ENCODE measurements around the gene ZBTB20.

ZBTB20 gene

DNA sequence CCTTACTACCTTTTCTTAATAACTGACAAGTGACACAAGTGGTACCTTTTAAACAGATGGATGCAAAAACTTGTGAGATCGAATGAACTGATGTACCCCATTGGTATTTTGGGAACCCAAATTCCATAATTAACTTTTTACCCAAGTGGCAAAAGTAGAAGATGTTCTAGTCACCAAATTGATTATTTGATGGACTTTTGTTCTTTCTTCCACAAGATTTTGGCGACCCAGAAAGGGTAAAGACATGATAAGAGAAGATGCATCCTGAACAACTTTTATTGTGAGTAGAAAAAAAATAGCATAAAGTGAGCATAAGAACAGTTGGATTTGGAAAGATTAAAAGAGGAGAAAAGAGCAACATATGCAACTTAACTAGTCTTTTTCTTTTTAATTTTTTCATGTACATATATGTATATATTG is 693.7 kb downstream of the ZBTB20 start:
- DNase-seq = no peak

DNA sequence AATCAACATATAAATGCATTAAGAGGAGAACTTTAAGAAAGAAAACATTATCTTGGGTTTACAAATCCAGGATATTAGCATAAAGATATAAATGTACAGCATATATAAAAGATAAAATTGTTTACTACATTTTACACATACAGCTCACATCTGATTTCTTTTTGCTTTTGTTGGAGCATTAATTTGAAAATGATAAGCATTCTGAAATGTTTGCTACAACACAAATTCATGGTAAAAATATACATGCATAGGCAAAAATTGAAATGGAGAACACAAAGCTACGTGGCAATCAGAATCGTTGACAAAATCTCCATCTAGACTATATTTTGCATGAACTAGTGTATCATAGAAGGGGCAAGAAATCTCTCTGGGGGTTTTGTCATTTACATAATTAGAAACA is 694.2 kb downstream of the ZBTB20 start:
- DNase-seq = no peak

DNA sequence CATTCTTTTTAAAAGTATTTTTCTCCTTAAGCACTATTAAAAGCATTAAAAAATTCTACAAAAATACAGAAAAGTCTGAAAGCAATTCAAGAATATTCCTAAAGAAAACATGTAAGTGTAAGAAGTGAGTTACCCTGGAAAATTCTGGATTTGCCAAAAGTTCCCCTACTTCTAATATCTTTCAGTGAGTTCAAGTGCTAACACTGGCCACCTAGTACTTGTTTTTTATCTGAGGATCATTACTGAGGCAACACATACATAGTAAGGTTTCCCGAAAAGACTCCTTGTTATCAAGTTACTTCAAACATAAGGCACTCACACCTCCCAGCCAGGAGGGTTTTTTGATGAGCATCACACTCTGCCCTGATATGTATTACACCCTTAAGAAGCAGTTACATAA is 694.8 kb downstream of the ZBTB20 start:
- DNase-seq = no peak

DNA sequence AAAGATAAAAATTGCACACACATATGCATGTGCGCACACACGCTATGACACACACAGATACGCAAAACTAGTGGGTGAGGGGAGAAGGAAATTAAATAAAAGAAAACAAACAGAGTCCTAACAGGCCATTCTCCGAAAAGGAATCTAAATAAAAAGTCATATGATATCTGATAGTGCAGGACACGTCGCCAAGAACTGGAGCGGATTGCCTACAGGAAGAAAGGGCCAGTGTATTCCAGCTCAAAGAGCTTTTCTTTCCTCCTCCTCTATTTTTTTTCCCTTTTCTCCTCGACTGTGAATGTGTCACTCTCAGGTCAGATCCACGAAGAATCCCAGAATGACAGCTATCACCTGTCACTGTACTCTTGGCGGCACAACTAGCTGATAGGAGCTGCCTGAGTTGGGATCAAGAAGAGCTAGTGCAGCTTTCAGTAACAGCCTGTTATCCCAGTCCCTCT is 695.5 kb downstream of the ZBTB20 start:
- no peak for DNase-seq

DNA sequence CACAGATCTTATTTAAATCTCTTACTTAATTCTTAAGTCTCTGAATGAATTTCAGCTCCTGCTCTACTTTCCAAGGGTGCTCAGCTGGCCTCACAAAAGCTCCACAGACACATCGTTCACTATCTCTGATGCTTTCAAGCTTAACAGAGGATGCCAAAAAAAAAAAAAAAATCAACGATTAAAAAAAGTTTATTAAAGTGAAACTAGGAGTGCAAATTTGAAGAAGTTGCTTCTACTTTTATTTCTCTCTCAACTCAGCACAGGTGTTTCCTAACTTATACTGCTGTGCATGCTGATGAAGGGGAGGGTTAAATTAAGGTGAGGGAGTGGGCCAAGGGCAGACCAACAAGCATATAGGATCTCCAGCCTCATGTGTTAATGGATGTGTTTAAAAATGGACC is 696.0 kb downstream of the ZBTB20 start:
- DNase-seq = no peak

DNA sequence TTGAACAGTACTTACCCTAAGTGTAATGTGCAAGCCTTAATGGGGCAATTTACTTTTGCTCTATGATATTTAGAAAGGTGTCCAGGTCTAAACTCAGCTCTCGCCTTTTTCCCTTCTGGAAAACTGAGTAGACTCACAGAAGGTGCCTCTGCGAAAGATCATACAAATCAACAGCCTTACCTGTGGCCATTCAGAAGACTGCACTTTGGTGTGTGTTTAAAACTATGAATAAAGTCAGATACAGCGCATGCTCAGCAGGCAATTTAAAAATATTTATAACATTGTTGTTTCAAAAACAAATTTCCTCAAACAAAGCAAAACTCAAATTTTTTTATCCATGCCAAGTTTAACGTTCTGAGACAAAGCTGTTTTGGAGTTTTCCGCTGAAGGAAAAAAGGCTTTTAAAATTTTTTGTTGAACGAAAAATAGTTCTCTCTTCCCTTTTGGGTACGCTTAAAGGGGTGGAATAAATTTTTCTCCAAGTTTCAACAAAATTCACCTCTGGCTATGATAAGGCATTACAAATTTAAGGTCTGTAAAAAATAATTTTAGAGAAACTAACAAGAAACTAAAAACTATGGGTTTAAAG is 697.0 kb downstream of the ZBTB20 start:
- no peak for DNase-seq

DNA sequence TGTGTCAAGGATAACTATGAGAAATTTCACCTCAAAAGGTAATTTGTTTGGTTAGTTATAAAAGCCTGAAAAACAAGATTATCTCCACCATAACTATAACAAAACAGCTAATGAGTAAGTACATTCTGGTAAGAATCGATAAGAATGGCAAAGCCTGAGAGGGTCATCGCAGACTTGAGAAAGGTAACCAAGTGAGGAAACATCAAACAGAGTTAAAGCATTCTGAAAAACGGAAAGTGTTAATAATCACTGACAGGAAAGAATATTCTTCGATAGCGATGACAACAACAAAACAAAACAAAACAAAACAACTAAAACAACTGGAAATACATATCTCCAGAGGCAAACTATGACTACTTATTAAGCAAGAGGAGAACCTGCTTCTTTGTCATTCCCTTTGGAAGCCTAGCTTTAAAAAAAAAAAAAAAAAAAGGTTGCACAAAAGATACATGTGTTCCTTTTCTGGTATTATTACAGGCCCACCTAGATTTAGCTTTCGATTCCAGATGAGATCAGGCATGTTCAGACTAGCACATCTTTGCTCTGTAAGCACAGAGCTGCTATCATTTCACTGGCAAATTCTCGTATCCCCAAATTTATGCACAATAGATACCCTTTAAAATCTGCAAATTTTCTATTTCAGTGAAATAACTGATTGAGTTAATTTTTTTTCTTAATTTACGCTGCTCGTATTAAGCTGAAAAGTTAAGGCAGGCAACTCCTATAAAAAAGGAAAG is 697.6 kb downstream of the ZBTB20 start:
- DNase-seq = no peak

DNA sequence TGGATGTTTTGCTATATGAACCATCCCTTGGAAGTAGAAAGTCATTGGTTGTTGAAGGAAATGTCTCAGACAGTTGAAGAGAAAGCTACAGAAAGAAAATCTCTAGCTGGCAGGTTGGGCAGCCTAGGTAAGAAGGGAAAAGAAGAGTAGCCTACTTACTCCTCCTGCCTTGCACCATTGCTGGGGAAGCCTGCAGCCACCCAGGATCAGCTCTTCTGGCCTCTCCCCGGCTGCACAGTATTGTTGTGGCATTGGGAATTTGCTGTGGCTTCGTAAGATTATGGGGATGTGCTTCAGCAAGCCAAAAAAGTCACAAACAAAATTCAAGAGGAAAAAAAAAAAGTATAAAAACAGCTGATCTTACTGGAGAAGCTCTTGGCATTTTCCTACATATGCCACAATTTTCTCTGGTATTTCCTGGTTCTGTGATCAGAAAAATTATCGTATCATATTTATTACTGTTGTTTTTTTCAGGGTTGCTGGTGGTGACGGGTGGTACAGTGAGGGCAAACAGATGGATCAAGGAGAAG is 699.1 kb downstream of the ZBTB20 start:
- DNase-seq = no peak

DNA sequence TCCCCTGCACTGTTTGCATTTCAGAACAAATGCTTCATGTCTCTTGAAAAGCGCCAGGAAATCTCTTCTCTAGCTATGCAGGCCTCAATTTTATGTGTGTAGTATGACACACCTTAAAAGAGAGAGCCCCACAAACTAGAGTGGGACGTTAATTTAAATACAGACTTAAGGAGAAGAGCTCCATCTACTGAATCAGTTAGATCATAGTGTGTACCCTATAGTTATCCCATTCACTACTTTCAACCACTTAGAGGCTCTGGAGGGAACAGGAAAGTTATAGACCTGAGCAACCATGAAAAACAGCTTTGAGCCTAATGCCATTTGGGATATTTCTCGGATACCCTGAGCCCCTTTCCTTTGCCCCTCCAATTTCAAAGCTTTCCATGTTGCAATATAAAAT is 699.5 kb downstream of the ZBTB20 start:
- no peak for DNase-seq

DNA sequence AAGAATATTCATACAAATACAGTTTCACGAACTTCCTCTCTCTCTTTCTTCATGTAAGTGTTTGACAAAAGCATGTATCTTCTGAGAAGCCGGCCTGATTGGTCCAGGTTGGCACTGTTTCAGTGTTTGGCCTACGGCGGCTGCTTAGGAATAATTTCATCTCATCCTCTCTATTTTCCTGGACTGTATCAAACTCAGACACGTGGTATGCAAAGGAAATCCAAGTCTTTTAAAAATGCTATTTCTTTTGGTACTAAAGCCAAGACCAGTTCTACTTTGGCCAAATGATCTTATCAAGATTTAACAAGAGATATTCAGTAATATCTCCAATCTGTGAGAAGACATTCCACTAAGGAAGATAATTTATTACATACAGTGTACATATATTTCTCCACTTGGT is 700.5 kb downstream of the ZBTB20 start:
- no peak for DNase-seq

DNA sequence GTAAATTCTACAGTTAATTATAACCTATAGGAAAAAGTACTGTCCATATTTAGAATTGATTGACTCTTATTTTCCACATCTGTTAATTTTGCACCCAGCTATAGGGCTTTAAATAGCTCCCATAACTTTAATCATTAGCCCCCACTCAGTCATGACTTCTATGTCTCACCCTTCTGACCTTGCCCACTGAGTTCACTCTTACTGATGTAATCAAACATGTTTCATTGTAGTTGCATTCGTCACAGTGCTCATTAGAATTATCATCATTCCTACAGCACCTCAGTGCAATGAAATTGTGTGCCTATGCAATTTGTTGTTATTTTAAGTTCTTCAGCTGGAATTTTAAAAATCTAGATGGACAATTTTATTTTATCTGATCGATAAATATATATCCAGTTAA is 701.9 kb downstream of the ZBTB20 start:
- DNase-seq = no peak

DNA sequence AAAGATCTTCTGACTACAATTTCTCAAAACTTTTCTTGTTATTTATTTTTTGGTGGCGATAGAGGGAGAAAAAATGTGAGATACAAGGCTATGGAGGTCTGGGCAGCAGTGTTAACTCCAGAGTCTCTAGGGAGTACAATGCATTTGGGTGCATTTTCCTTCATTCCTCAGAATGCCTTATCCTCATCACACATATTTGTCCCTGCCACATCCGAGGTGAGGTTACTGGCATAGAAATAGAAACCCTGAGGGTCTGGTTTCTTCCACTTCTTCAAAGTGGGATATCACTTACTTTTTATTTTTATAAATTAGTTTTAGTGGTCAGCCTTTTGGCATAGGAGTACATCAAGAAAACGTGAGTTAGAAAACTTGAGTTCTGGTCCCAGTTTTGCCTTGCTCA is 702.9 kb downstream of the ZBTB20 start:
- DNase-seq = no peak

DNA sequence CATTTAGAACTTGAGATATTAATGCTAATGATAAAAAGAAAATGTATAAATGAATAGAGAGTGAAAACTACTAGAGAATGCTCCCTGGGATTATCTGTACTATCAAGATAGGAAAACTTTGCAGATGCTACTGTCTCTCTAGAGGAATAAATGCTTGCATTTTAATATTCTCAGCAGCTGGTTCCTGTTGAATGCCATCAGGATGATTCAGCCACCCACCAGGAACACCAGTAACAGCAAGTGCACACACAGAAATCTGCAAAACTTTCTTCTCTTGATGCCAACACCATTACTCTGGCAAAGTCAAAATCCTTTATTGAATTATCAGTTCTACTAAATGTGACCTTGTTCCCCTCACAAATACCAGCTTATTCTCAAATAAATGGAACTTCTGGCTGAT is 704.8 kb downstream of the ZBTB20 start:
- DNase-seq = no peak

DNA sequence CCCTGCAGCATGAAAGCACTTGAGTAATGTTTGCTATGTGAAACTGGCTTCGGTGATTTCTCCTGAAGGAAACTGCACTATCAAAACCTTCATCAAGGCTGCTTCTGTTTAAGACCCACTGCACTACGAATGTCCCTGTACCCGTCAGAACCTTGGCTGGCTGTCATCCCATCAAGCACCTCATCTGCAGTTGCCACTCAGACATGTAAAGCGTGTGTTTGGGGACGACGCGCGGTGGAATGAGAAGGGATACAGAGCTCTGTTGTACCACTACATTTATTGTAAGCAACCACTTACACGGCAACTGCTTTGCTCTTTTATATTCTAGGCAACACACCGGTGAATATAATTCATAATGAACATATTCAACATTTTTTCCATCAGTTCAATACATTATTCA is 705.7 kb downstream of the ZBTB20 start:
- DNase-seq = no peak

DNA sequence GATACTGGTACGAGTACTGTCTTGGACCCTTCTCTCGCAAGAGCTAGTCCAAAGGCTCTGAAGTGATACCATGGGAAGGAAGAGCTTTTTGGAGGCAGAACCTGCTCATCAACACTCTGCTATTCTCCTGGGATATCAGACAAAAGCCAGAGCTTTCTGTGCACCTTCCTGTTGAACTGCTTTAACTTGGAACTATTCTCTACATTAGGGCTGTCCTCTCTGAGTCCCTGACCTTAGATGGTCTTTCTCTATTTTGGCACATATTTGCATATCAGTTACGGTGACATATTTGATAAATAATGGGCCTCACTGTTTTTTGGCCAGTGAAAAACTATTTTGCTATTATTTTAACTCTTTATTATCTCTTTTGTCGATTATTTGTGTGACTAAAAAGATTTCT is 706.4 kb downstream of the ZBTB20 start:
- DNase-seq = no peak

DNA sequence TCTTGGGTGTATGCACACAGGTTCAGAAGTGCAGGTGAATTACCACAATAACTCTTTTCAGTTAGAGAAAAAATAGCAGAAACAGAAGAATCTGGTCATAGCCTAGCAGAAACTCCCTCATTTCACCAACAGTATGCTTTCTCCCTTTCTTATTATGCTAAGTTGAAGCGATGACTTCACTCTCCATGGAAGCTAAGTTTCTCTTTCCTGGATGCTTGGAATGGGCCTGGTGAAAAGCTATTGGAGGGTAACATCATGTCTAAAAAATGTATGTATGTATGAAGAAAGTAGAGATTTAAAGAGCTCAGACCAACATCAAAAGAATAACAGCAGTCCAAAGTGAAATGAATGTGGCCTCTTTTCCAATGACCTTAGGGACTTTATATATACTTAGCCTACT is 707.8 kb downstream of the ZBTB20 start:
- DNase-seq = no peak

DNA sequence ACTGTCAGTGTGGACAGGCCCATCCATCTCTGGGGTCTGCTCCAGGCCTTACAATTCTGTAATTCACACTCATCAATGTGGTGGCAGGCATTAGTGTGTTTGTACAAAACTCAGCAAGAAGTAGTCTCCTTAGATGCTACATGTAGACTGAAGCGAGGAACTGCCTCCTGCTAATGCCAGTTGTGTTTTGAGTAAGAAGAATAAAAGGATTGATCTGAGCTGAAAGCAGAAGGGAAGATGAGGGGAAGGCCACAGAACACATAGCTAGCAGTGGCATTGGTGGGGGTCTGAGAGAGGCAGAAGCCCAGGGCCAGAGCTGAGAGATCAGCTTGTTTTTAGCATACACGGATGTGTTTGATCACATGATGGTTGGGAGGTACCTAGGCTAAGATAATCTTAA is 709.2 kb downstream of the ZBTB20 start:
- no peak for DNase-seq

DNA sequence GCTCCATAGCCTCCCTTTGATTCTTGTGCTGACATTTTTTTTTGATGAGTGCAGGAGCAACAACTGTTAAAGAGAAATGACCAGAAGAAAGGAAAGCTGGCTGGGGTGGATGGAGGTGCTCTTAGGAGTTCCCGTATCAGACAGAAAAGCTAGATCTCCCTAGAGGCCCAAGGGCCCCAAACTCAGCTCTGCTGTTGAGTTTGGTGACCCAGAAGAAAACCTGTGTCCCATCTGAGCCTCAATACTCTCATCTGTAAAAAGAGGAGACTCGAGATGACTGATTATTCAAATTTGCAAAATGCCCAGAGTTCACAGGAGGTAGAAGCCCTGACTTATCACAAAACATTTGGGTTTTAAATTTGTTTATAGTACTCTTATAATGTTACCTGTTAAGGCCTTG is 710.9 kb downstream of the ZBTB20 start:
- no peak for DNase-seq

DNA sequence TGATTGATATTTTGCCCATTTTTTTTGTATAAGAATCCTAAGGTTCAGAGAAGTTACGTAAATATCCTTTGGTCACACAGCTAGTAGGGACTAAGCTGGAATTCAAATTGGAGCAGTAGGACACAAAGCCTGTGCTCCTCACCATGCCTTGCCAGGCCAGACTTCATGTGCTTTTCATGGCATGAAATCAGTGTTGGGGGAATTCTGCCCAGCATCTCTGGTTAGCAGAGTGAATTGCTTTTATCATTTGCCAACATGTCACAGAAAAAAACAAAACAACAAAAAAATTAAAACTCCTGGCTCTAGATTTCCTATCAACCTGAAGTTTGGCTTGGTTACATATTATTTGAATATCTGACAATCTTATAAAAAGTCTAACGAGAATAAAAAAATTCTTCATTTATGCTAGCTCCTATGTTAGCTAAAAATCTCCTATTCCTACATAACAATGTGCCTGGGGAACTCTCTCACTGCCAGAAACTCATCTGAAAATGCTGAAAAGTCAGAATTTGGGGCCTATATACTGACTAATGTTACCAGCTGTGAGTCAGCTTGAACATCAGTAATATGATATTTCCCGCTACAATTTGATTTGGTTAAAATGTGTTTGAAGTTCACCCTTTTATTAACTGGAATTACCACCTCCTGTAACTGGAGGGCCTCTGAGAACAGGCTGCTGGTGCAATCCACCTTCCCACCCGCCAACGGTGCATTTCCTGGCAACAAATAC is 711.5 kb downstream of the ZBTB20 start:
- no peak for DNase-seq

DNA sequence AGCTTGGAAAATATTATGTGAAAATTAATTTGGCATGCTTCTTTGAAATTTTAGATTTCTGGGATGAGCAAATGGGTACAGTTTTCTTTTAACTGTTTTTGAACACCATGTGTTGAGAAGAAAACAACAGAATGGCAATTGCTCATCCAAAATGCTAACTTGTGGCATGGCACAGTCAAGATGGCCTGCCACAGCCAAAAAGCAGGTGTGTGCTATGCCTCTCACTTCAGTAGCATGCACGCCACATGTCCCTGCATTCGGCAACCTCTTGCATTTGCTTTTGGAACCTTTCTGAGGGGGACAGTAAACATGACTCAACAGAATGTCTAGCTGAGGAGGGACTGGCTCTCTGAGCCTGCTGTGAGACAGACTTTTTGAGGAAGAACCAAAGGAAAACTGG is 714.8 kb downstream of the ZBTB20 start:
- no peak for DNase-seq

DNA sequence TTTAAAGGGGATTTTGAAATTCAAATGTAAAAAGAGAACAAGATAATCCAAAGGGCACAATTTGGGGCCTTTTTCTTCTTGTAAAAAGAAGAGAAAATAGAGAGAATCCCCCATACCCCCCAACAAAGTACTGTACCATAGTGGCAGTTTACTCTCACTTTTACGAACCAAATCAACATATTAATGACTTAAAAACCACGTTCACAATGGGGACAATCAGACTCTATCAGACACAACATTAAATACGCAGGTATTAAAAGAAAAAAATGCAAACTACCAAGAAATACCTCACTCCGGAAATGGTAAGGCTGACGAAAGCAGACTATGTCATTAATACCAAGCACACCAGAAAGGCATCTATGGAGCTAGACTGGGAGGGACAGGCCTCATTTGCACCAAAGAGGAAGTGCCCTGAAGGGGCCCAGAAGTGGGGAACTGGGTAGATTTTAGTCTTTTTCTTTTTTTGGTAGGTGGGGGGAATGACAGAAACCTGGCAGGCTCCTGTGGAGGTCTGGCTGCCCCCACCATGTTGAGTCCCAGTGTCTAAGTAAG is 719.0 kb downstream of the ZBTB20 start:
- no peak for DNase-seq

DNA sequence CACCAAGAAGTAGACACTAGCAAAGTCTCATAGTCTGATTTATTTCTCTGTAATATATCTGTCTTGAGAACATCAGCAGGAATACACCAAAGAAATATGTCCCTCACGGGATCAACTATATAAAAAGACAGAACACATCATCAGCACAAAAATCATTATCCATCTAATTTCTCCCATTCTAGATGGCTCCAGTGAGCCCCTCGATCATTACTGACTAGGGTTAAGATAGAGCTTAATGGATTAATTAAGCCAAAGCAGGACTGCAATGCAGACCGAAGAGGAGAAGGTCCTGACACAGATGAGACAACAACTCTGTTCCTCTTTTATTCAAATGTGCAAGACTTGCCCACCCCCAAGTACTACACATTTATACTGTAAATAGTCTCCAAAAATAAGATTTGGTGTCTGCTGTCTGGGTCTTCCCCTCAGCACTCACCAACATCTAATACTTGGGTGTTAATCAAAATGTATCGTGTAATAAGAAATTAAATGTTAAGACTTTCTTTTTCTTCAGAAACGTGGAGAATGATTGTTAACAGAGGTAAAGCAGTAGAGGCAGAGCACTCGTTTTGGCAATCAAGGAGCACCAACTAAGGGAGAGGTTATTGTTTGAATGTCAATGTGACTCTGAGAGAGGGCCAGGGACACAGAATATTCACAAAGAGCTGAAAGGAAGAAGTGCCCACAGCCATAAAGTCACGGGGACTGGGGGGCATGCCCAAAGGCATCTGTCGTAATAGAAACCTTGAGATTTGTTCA is 719.6 kb downstream of the ZBTB20 start:
- DNase-seq = no peak

DNA sequence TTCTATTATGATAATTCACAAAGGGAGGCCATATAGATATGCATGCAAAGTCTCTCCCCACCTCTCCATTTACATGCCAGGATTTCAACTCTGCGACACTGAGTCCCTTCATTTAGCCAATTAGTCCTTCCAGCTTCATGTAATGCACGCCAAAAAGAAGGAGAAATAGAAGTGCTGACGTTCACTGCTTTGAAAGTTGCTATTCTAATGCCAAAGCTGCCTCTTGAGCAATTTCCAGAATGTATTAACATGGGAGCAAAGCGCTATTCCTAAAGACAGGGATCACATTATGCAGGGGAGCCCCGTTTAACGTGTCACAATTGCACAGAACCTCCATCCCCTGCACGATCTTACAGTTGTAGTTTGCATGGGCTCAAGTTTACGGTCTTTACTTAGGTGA is 722.8 kb downstream of the ZBTB20 start:
- DNase-seq = no peak
